NCI-H82 (cell line): ENCODE results near the gene HSP90B1.

Source experiments
- DNase-seq: peaks from one replicate; lab custom pipeline; 2025; lab: John Stamatoyannopoulos, UW

The HSP90B1 gene

GRCh38 chr12:103929784-103930033, 501 bp upstream of the HSP90B1 start:
- no peak for DNase-seq

- DNase-seq = peak; percentile 50
Measured at GRCh38 chr12:103930787-103931735, 851 bp downstream of the HSP90B1 start.

GRCh38 chr12:103933237-103933636, 3.0 kb downstream of the HSP90B1 start:
- peak; percentile 52 for DNase-seq

- DNase-seq = no peak
Measured at GRCh38 chr12:103936679-103937078, 6.5 kb downstream of the HSP90B1 start.

GRCh38 chr12:103944964-103945363, 14.8 kb downstream of the HSP90B1 start:
- DNase-seq = no peak

DNA sequence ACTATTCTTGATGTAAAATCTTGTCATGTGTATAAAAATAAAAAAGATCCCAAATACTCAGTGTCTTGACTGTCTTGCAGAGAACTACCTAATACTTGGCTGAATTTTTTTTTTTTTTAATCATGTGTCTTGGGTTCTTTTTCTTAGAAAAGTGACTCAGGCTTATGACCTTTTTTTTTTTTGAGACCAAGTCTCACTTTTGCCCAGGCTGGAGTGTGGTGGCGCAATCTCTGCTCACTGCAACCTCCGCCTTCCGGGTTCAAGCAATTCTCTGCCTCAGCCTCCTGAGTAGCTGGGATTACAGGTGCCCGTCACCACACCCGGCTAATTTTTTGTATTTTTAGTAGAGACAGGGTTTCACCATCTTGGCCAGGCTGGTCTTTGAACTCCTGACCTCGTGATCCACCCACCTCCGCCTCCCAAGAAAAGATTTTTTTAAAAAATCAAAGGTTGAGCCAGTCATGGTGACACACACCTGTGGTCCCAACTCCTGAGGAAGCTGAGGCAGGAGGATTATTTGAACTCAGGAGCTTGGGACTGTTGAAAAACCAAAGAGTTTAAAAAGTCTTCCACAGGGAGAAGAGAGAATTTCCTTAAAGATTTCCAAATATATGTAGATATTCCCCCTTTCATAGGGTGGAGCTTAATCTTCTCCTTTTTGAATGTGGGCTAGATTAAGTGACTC, 17.8 kb downstream of the HSP90B1 start:
- no peak for DNase-seq

GRCh38 chr12:103948746-103949406, 18.7 kb downstream of the HSP90B1 start:
- no peak for DNase-seq

GRCh38 chr12:103952497-103952896, 22.3 kb downstream of the HSP90B1 start:
- no peak for DNase-seq

GRCh38 chr12:103955811-103956508, 25.8 kb downstream of the HSP90B1 start:
- peak; percentile 41 for DNase-seq

GRCh38 chr12:103956509-103957027, 26.4 kb downstream of the HSP90B1 start:
- DNase-seq = peak; percentile 46

DNA sequence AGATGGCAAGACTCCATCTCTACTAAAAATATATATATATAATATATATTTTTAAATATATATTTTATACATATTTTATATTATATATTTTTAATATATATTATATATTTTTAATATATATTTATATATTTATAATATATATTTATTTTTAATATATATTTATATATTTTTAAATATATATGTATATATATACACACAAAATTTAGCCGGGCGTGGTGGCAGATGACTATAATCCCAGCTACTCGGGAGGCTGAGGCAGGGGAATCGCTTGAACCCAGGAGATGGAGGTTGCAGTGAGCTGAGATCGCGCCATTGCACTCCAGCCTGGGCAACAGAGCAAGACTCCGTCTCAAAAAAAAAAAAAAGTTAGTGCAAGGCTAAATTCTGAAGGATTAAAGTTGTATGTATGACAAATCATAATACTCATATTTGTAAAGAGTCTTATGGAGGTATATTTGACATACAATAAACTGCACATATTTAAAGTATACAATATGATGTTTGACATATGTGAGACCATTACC, 27.7 kb downstream of the HSP90B1 start:
- no peak for DNase-seq

DNA sequence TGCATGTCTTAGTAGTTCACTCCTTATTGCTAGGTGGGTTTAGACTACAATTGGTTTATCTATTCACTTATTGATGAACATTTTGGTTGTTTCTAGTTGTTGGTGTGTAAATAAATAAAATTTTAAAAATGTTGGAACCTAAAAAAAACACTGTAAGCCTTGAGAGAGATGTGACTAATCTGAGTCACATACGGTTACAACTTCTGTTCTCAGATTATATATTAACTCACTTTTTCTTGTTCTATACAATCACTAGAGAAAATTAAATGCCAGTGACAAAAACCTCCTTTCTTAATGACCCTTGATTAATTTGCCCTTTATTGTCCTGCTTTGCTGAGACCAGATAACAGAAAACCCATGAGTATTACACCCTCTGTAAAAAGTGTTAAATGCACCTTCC, 28.4 kb downstream of the HSP90B1 start:
- DNase-seq = no peak

- peak; percentile 52 for DNase-seq
Measured at GRCh38 chr12:103960616-103961227, 30.5 kb downstream of the HSP90B1 start.

- DNase-seq = peak; percentile 16
Measured at GRCh38 chr12:103962493-103962892, 32.3 kb downstream of the HSP90B1 start.

- DNase-seq = no peak
Measured at GRCh38 chr12:103964805-103965204, 34.6 kb downstream of the HSP90B1 start.

GRCh38 chr12:103965255-103965589, 35.0 kb downstream of the HSP90B1 start:
- DNase-seq = no peak

GRCh38 chr12:103965590-103966504, 35.6 kb downstream of the HSP90B1 start, which contains the start of gene TDG:
Gene TDG, plus strand, starts transcription at chr12:103965872. Its CDS starts 166 bp downstream, at chr12:103966038.
- DNase-seq = peak; percentile 99

DNA sequence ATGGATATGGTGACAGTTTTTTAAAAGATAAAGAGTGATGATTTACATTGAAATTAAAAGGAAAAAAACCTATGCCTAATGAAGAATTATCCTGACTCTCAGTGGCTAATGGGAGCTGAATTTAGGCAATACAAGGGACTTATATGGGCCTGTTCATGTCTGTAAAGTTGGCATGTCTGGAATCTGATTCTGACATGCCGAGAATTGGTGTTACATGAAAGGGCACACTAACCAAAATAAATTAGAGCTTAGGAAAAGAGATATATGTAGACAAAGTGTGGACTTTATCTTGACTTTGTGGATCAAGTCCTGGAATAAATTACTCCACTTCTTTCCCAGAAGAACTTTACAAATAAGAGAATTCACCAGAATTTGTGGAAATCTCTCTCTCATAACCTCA, 36.5 kb downstream of the HSP90B1 start:
- DNase-seq = no peak

DNA sequence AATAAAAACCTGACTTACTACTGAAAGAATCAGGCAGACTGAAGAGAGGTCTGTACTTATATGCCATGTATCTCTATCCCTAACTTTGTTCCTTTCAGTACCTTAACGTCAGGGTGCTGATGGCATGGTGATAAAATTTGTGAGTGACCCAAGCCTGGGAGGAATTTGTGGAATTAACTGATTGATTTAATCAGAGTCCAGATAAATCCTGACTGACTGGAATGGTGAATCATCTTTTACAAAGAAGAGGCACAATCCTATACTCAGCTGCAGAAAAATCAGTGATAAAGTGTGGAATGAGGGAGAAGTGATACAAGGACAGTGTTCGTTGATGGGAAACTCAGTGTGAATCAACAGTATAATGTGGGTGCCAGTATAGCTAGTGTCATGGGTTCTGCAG, 39.2 kb downstream of the HSP90B1 start:
- no peak for DNase-seq

GRCh38 chr12:103973909-103974308, 43.7 kb downstream of the HSP90B1 start:
- DNase-seq = peak; percentile 15
